CD4-positive, alpha-beta T cell treated with Interleukin-10 for 1 hour (primary cell): ENCODE results near the gene NSMCE4A.
"Not testable (repeated sequence)": the region's sequence is repeated elsewhere in the genome, so short reads cannot be mapped to it uniquely, and the experiment has no call there.

Experiments used
- DNase-seq: peaks from one replicate; pipeline ENCODE4 v3.0.0-alpha.2; 2020

Gene NSMCE4A

GRCh38 chr10:121974535-121975294 lies at the start of gene NSMCE4A:
Gene NSMCE4A, minus strand, starts transcription at chr10:121975217. Its CDS starts 52 bp downstream, at chr10:121975165.
- DNase-seq = peak; percentile 76

GRCh38 chr10:122023257-122023656 lies 48.2 kb upstream of the NSMCE4A start:
- DNase-seq = not testable (repeated sequence)

- no peak for DNase-seq
Measured at GRCh38 chr10:122022276-122022675, 47.3 kb upstream of the NSMCE4A start.

- no peak for DNase-seq
Measured at GRCh38 chr10:122021828-122022227, 46.8 kb upstream of the NSMCE4A start.

- DNase-seq = no peak
Measured at GRCh38 chr10:122021379-122021778, 46.4 kb upstream of the NSMCE4A start.

- no peak for DNase-seq
Measured at GRCh38 chr10:122020226-122020625, 45.2 kb upstream of the NSMCE4A start.

GRCh38 chr10:122019414-122019975 lies 44.5 kb upstream of the NSMCE4A start:
- DNase-seq = no peak

GRCh38 chr10:122018951-122019413 lies 44.0 kb upstream of the NSMCE4A start:
- DNase-seq = no peak

GRCh38 chr10:122018491-122018890 lies 43.5 kb upstream of the NSMCE4A start:
- DNase-seq = no peak

GRCh38 chr10:122017926-122018325 lies 42.9 kb upstream of the NSMCE4A start:
- DNase-seq = not testable (repeated sequence)

- DNase-seq = no peak
Measured at GRCh38 chr10:122014652-122015248, 39.7 kb upstream of the NSMCE4A start.

GRCh38 chr10:122013311-122013780 lies 38.3 kb upstream of the NSMCE4A start:
- DNase-seq = no peak

GRCh38 chr10:122012731-122013130 lies 37.7 kb upstream of the NSMCE4A start:
- no peak for DNase-seq

GRCh38 chr10:122010405-122011050 lies 35.5 kb upstream of the NSMCE4A start:
- no peak for DNase-seq

GRCh38 chr10:122007415-122007814 lies 32.4 kb upstream of the NSMCE4A start:
- DNase-seq = no peak

- no peak for DNase-seq
Measured at GRCh38 chr10:122001698-122002097, 26.7 kb upstream of the NSMCE4A start.

- DNase-seq = no peak
Measured at GRCh38 chr10:121999301-121999700, 24.3 kb upstream of the NSMCE4A start.

GRCh38 chr10:121998462-121998861 lies 23.4 kb upstream of the NSMCE4A start:
- DNase-seq = no peak

GRCh38 chr10:121994429-121994941 lies 19.5 kb upstream of the NSMCE4A start:
- DNase-seq = no peak

GRCh38 chr10:121991727-121992126 lies 16.7 kb upstream of the NSMCE4A start:
- not testable (repeated sequence) for DNase-seq

GRCh38 chr10:121990015-121990677 lies 15.1 kb upstream of the NSMCE4A start:
- no peak for DNase-seq
